AG04449 (cell line): ENCODE measurements around the gene CSNK1G2.

Experiments used
- CTCF ChIA-PET: fragments of 350-600 bp; formaldehyde crosslinking; extraction: SDS; loops from one replicate; lab custom pipeline; 2021; ENCODE audit warnings: antibody characterized with exemption; lab: Yijun Ruan, JAX
- POLR2A ChIA-PET: fragments of 400-600, 350-600 bp; formaldehyde crosslinking; extraction: SDS; loops from one replicate; lab custom pipeline; 2020; ENCODE audit warnings: antibody characterized with exemption, inconsistent platforms; lab: Yijun Ruan, JAX
- DNase-seq: peaks from one replicate; pipeline ENCODE4 v3.0.0-alpha.2; 2010; ENCODE audit warnings: low read depth, low spot score
- H3K4me3 ChIP-seq: 2 replicates; pipeline ENCODE4 v1.5.1; 2011; ENCODE audit warnings: low read depth, mild to moderate bottlenecking, control low read depth, low read length
- TF ChIP-seq, protein P1 (sequence below): IDR thresholded peaks from one replicate; pipeline ENCODE4 v1.5.1; 2011; ENCODE audit warnings: mild to moderate bottlenecking, moderate library complexity, low read length, control low read depth, inconsistent platforms; ENCODE audit not compliant: insufficient read depth; ENCODE audit errors: missing control alignments

Gene CSNK1G2

GRCh38 chr19:1941146-1942077 is at the start of gene CSNK1G2:
CSNK1G2 (plus strand) TSS chr19:1941172; CDS start chr19:1969773, 28,601 bp downstream.
- POLR2A ChIA-PET, result no interaction called here
- TF ChIP-seq, protein P1, sequence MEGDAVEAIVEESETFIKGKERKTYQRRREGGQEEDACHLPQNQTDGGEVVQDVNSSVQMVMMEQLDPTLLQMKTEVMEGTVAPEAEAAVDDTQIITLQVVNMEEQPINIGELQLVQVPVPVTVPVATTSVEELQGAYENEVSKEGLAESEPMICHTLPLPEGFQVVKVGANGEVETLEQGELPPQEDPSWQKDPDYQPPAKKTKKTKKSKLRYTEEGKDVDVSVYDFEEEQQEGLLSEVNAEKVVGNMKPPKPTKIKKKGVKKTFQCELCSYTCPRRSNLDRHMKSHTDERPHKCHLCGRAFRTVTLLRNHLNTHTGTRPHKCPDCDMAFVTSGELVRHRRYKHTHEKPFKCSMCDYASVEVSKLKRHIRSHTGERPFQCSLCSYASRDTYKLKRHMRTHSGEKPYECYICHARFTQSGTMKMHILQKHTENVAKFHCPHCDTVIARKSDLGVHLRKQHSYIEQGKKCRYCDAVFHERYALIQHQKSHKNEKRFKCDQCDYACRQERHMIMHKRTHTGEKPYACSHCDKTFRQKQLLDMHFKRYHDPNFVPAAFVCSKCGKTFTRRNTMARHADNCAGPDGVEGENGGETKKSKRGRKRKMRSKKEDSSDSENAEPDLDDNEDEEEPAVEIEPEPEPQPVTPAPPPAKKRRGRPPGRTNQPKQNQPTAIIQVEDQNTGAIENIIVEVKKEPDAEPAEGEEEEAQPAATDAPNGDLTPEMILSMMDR, result peak; percentile 8
- no peak for DNase-seq
- H3K4me3 ChIP-seq, result peak within 1 kb of the TSS; percentile 84
- CTCF ChIA-PET, result interaction anchor here (1.2 to 2.2 kb wide), 2 partner anchors 11 to 13 kb away, joined by 5 to 10 read pairs; no protein-coding TSS in a partner anchor

GRCh38 chr19:1893791-1894190 is 47.2 kb upstream of the CSNK1G2 start:
- CTCF ChIA-PET, result interaction anchor here (1.5 kb wide), 1 partner anchor 10 kb away, joined by 3 read pairs; no protein-coding TSS in a partner anchor
- POLR2A ChIA-PET, result no interaction called here
- DNase-seq, result no peak
- H3K4me3 ChIP-seq, result no peak overlapping the region
- TF ChIP-seq, protein P1, result no peak

DNA sequence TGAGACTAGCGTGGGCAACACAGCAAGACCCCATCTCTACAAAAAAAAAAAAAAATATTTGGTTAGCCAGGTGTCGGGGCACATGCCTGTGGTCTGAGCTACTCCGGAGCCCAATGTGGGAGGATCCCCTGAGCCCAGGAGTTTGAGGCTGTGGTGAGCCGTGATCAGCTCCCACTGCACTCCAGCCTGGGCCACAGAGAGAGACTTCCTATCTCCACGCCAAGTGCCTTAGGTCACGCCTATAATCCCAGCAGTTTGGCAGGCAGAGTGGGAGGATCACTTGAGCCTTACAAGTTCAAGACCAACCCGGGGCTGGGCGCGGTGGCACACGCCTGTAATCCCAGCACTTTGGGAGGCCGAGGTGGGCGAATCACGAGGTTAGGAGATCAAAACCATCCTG is 44.5 kb upstream of the CSNK1G2 start:
- ChIA-PET CTCF (interaction anchor here (2.6 kb wide), 1 partner anchor 12 kb away, joined by 14 read pairs; the partner anchor contains the start of gene ABHD17A), POLR2A (no interaction called here)
- DNase-seq, result no peak
- TF ChIP-seq, protein P1, result no peak
- H3K4me3 ChIP-seq, result no peak overlapping the region

- ChIA-PET POLR2A (interaction anchor here (1.0 kb wide), 1 partner anchor 17 kb away, joined by 3 read pairs; the partner anchor contains the start of gene ABHD17A), CTCF (interaction anchor here (1.2 to 2.8 kb wide), 2 partner anchors 26 to 28 kb away, joined by 3 to 7 read pairs; no protein-coding TSS in a partner anchor)
- TF ChIP-seq, protein P1, result no peak
- H3K4me3 ChIP-seq, result no peak overlapping the region
- no peak for DNase-seq
Measured at GRCh38 chr19:1901940-1902404, 39.0 kb upstream of the CSNK1G2 start.

GRCh38 chr19:1902923-1903322 is 38.0 kb upstream of the CSNK1G2 start:
- no peak overlapping the region for H3K4me3 ChIP-seq
- TF ChIP-seq, protein P1, result no peak
- ChIA-PET POLR2A (no interaction called here), CTCF (interaction anchor here (1.2 to 2.8 kb wide), 2 partner anchors 25 to 27 kb away, joined by 3 to 7 read pairs; no protein-coding TSS in a partner anchor)
- DNase-seq, result no peak

- CTCF ChIA-PET, result interaction anchor here (1.0 to 2.8 kb wide), 3 partner anchors 10 to 25 kb away, joined by 3 to 7 read pairs (median 3); no protein-coding TSS in a partner anchor
- DNase-seq, result no peak
- POLR2A ChIA-PET, result no interaction called here
- TF ChIP-seq, protein P1, result no peak
- peak overlapping the region; percentile 40 for H3K4me3 ChIP-seq
Measured at GRCh38 chr19:1904860-1905109, 36.2 kb upstream of the CSNK1G2 start.
